ENCODE measurements around the gene RGS19.
"Not testable (repeated sequence)": the region's sequence is repeated elsewhere in the genome, so short reads cannot be mapped to it uniquely, and the experiment has no call there.

Gene RGS19

GRCh38 chr20:64079273-64080012, at the start of gene RGS19:
Gene RGS19 (minus strand): TSS chr20:64079518. CDS start chr20:64076886, 2,632 bp downstream.
- H3K4me3 ChIP-seq (ENCODE audit: low read depth, low read length) = peak within 1 kb of the TSS; percentile 81
- no peak for DNase-seq (ENCODE audit: low read depth)

GRCh38 chr20:64123517-64123916, 44.2 kb upstream of the RGS19 start:
- not testable (repeated sequence) for DNase-seq (ENCODE audit: low read depth)

GRCh38 chr20:64122927-64123326, 43.6 kb upstream of the RGS19 start:
- not testable (repeated sequence) for H3K4me3 ChIP-seq (ENCODE audit: low read depth, low read length); DNase-seq (ENCODE audit: low read depth)

More at GRCh38 chr20:64123517-64123916, 44.2 kb upstream of the RGS19 start:
- H3K4me3 ChIP-seq (ENCODE audit: low read depth, low read length) = not testable (repeated sequence)

- no peak for DNase-seq (ENCODE audit: low read depth)
- H3K4me3 ChIP-seq (ENCODE audit: low read depth, low read length) = no peak overlapping the region
These were observed 42.3 kb upstream of the RGS19 start for GRCh38 chr20:64121586-64121985.

- DNase-seq (ENCODE audit: low read depth) = no peak
These were observed 40.5 kb upstream of the RGS19 start for GRCh38 chr20:64119681-64120341.

GRCh38 chr20:64119301-64119680, 40.0 kb upstream of the RGS19 start:
- DNase-seq (ENCODE audit: low read depth) = no peak
- no peak overlapping the region for H3K4me3 ChIP-seq (ENCODE audit: low read depth, low read length)

More at GRCh38 chr20:64119681-64120341, 40.5 kb upstream of the RGS19 start:
- H3K4me3 ChIP-seq (ENCODE audit: low read depth, low read length) = peak overlapping the region; percentile 22

- not testable (repeated sequence) for H3K4me3 ChIP-seq (ENCODE audit: low read depth, low read length); DNase-seq (ENCODE audit: low read depth)
These were observed 38.1 kb upstream of the RGS19 start for GRCh38 chr20:64117432-64117777.

GRCh38 chr20:64116541-64117431, 37.5 kb upstream of the RGS19 start:
- DNase-seq (ENCODE audit: low read depth) = no peak
- no peak overlapping the region for H3K4me3 ChIP-seq (ENCODE audit: low read depth, low read length)

- no peak for DNase-seq (ENCODE audit: low read depth)
These were observed 36.7 kb upstream of the RGS19 start for GRCh38 chr20:64116016-64116415.

GRCh38 chr20:64115171-64115911, 36.0 kb upstream of the RGS19 start:
- H3K4me3 ChIP-seq (ENCODE audit: low read depth, low read length) = no peak overlapping the region
- no peak for DNase-seq (ENCODE audit: low read depth)

More at GRCh38 chr20:64116016-64116415, 36.7 kb upstream of the RGS19 start:
- no peak overlapping the region for H3K4me3 ChIP-seq (ENCODE audit: low read depth, low read length)

- DNase-seq (ENCODE audit: low read depth) = no peak
- H3K4me3 ChIP-seq (ENCODE audit: low read depth, low read length) = no peak overlapping the region
These were observed 35.1 kb upstream of the RGS19 start for GRCh38 chr20:64114356-64114971.

GRCh38 chr20:64113796-64114355, 34.6 kb upstream of the RGS19 start:
- DNase-seq (ENCODE audit: low read depth) = no peak

GRCh38 chr20:64113444-64113775, 34.1 kb upstream of the RGS19 start:
- DNase-seq (ENCODE audit: low read depth) = no peak
- H3K4me3 ChIP-seq (ENCODE audit: low read depth, low read length) = no peak overlapping the region

More at GRCh38 chr20:64113796-64114355, 34.6 kb upstream of the RGS19 start:
- no peak overlapping the region for H3K4me3 ChIP-seq (ENCODE audit: low read depth, low read length)

GRCh38 chr20:64112691-64113443, 33.5 kb upstream of the RGS19 start:
- no peak for DNase-seq (ENCODE audit: low read depth)
- no peak overlapping the region for H3K4me3 ChIP-seq (ENCODE audit: low read depth, low read length)

- DNase-seq (ENCODE audit: low read depth) = no peak
- no peak overlapping the region for H3K4me3 ChIP-seq (ENCODE audit: low read depth, low read length)
These were observed 32.7 kb upstream of the RGS19 start for GRCh38 chr20:64111841-64112641.

GRCh38 chr20:64110411-64111068, 31.2 kb upstream of the RGS19 start:
- DNase-seq (ENCODE audit: low read depth) = no peak
- no peak overlapping the region for H3K4me3 ChIP-seq (ENCODE audit: low read depth, low read length)

All from skeletal muscle cell (primary cell).